ENCODE data around the gene FAM107A. TPM values are rescaled to one million over a fixed set of nuclear protein-coding genes. Genes with fewer than 3 reads are reported as not detected.

The FAM107A gene
- total RNA-seq, 1 experiment from 2014 or later, result not detected

DNA sequence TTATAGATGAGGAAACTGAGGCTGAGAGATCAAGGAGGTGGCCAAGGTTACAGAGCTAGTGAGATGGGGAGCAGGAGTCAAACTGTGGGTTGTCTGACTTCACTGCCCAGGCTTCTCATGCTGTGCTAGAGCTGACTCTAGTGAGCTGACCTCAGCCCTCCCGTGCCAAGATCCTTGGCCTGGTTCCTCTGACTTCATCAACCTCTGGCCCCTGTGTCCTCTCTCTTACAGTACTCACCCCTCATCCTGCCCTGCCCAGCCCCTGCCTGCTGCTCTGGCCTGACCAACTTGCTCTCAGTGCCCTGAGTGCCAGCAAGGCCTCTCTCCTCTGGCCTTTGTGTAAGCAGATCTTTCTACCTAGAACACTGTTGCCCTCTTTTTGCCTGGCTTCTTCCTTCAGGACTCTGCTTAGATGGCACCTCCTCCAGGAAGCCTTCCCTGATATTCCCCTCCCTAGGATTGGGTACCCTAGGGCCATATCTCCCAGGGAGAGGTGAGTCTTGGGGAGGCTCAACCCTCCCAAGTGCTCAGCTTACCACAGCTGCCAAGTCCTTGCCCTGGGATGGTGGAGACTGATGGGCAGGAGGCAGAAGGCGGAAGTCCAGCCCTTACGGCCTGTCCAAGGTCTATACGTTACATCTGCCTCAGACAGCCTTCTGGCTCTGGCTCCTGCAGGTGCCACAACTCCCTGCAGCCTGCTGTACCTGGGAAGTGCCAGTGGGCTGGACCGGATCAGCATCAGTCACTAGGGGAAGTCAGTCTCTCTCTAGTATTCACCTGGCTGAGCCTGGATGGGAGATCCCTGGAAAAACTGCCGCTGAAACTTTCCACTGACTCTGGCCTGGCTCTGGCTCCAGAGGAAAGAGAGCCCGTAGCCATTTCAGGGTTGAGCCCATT, 36.3 kb upstream of the FAM107A start (continued):
- TF ChIP-seq, protein P1, sequence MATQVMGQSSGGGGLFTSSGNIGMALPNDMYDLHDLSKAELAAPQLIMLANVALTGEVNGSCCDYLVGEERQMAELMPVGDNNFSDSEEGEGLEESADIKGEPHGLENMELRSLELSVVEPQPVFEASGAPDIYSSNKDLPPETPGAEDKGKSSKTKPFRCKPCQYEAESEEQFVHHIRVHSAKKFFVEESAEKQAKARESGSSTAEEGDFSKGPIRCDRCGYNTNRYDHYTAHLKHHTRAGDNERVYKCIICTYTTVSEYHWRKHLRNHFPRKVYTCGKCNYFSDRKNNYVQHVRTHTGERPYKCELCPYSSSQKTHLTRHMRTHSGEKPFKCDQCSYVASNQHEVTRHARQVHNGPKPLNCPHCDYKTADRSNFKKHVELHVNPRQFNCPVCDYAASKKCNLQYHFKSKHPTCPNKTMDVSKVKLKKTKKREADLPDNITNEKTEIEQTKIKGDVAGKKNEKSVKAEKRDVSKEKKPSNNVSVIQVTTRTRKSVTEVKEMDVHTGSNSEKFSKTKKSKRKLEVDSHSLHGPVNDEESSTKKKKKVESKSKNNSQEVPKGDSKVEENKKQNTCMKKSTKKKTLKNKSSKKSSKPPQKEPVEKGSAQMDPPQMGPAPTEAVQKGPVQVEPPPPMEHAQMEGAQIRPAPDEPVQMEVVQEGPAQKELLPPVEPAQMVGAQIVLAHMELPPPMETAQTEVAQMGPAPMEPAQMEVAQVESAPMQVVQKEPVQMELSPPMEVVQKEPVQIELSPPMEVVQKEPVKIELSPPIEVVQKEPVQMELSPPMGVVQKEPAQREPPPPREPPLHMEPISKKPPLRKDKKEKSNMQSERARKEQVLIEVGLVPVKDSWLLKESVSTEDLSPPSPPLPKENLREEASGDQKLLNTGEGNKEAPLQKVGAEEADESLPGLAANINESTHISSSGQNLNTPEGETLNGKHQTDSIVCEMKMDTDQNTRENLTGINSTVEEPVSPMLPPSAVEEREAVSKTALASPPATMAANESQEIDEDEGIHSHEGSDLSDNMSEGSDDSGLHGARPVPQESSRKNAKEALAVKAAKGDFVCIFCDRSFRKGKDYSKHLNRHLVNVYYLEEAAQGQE (IDR thresholded peaks at IDR 0.05; ENCODE audit: low read depth), result no peak
- no peak for TF ChIP-seq YY1 (IDR thresholded peaks at IDR 0.05; ENCODE audit: extremely low read depth, insufficient replicate concordance, low read depth, low read length)

- no TSS peak for BruUV-seq (replicated peaks)
- intact Hi-C loops (cut with micrococcal nuclease), result no loop called here
- ATAC-seq, result no peak
- ChIA-PET POLR2A (no interaction called here), CTCF (no interaction called here), RAD21 (ENCODE audit: low non-redundant PET in 1 of 2, low total read pairs in 2 of 2, uncharacterized antibody in 2 of 2, unreplicated experiment in 2 of 2) (no interaction called here)
- Histone ChIP-seq H3K9ac (ENCODE audit: low read length) (no peak overlapping the region), H3K9me3 (ENCODE audit: control insufficient read depth in 1 of 2, insufficient read depth in 1 of 2, low read depth in 1 of 2, low read length in 2 of 2) (no peaks in the 10 kb centered on the region), H3K4me3 (replicated peaks in 1 of 2; ENCODE audit: low read depth in 1 of 2, low read length in 2 of 2) (no peak overlapping the region), H3K79me2 (ENCODE audit: insufficient read depth, low read length) (no peaks in the 10 kb centered on the region), H3K27me3 (ENCODE audit: insufficient read depth, low read length) (no peaks in the 10 kb centered on the region), H3K27ac (ENCODE audit: low read depth, low read length) (no peak overlapping the region), H2AFZ (ENCODE audit: low read depth, low read length, poor library complexity, severe bottlenecking) (no peak overlapping the region), H4K20me1 (ENCODE audit: insufficient read depth) (no peaks in the 10 kb centered on the region), H3K36me3 (ENCODE audit: control insufficient read depth in 1 of 2, insufficient read depth in 2 of 2, low read length in 2 of 2) (no peaks in the 10 kb centered on the region), H3K4me1 (ENCODE audit: control insufficient read depth in 1 of 2, insufficient read depth in 2 of 2, low read length in 2 of 2) (no peaks in the 10 kb centered on the region; a peak in 1 of 4 replicates), H3K9me2 (ENCODE audit: insufficient read depth) (no peaks in the 10 kb centered on the region), H3K4me2 (ENCODE audit: low read length) (no peak overlapping the region)
- TF ChIP-seq TCF7L2 (IDR thresholded peaks at IDR 0.05; ENCODE audit: borderline replicate concordance, extremely low read depth, insufficient read depth, insufficient read length) (no peak), EZH2 (IDR thresholded peaks at IDR 0.05) (no peak), CBX3 (IDR thresholded peaks at IDR 0.05; ENCODE audit: low read depth) (no peak), SP1 (IDR thresholded peaks at IDR 0.05; ENCODE audit: low read depth) (no peak), ZBTB33 (IDR thresholded peaks at IDR 0.05; ENCODE audit: extremely low read depth, insufficient replicate concordance, low read length) (no peak), YY1 (IDR thresholded peaks at IDR 0.05; ENCODE audit: extremely low read depth, insufficient replicate concordance, low read depth, low read length) (no peak), EGR1 (IDR thresholded peaks at IDR 0.05; ENCODE audit: low read depth) (no peak), FOSL1 (IDR thresholded peaks at IDR 0.05; ENCODE audit: low read depth) (no peak), POLR2AphosphoS5 (IDR thresholded peaks at IDR 0.05; ENCODE audit: low read depth, low read length) (no peak)
- TF ChIP-seq, protein P1 (IDR thresholded peaks at IDR 0.05; ENCODE audit: low read depth), result no peak
- DNase-seq (ENCODE audit: low read depth, low spot score), result no peak
Measured at GRCh38 chr3:58612830-58613229, 35.6 kb upstream of the FAM107A start.
